Measurements from ENCODE around the gene ATP2C2.

DNA sequence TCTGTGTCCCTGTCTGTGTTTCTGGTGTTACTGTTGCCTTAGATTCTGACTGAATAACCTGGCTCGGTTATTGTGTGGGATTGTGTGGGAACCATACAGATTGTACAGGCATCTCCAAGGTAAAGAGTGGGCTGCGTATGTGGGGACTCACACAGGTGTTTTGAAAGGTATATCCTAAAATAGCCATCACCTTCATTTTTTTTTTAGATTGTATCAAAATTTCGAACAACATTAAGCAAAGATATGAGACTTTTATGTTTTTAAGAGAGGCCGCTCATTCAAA lies 53.5 kb downstream of the ATP2C2 start:
- no peak for TF ChIP-seq POLR2AphosphoS5 (IDR thresholded peaks at IDR 0.05; ENCODE audit: borderline replicate concordance, low read depth, low read length)
- no peak for TF ChIP-seq FOXP2 (optimal IDR thresholded peaks at IDR 0.05; ENCODE audit: control extremely low read depth, extremely low read length, insufficient read depth)
- TF ChIP-seq EZH2 (IDR thresholded peaks at IDR 0.05) = no peak
